ENCODE data around the gene CPB2. TPM values are rescaled to one million over a fixed set of nuclear protein-coding genes. Genes with fewer than 3 reads are reported as not detected.

Gene CPB2
- total RNA-seq, 1 donor = not detected

- TF ChIP-seq, protein P1, sequence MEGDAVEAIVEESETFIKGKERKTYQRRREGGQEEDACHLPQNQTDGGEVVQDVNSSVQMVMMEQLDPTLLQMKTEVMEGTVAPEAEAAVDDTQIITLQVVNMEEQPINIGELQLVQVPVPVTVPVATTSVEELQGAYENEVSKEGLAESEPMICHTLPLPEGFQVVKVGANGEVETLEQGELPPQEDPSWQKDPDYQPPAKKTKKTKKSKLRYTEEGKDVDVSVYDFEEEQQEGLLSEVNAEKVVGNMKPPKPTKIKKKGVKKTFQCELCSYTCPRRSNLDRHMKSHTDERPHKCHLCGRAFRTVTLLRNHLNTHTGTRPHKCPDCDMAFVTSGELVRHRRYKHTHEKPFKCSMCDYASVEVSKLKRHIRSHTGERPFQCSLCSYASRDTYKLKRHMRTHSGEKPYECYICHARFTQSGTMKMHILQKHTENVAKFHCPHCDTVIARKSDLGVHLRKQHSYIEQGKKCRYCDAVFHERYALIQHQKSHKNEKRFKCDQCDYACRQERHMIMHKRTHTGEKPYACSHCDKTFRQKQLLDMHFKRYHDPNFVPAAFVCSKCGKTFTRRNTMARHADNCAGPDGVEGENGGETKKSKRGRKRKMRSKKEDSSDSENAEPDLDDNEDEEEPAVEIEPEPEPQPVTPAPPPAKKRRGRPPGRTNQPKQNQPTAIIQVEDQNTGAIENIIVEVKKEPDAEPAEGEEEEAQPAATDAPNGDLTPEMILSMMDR (IDR thresholded peaks at IDR 0.05; ENCODE audit: insufficient read depth, low read length) = no peak
- DNase-seq (ENCODE audit: low read depth) = no peak
- no peak overlapping the region for H3K4me3 ChIP-seq (ENCODE audit: low read depth, low read length)
These were observed 96.2 kb downstream of the CPB2 start for GRCh38 chr13:46008631-46009030.

- no peak for DNase-seq (ENCODE audit: low read depth)
- TF ChIP-seq, protein P1 (IDR thresholded peaks at IDR 0.05; ENCODE audit: insufficient read depth, low read length) = no peak
- no peak overlapping the region for H3K4me3 ChIP-seq (ENCODE audit: low read depth, low read length)
These were observed 98.0 kb downstream of the CPB2 start for GRCh38 chr13:46006688-46007452.

- TF ChIP-seq, protein P1 (IDR thresholded peaks at IDR 0.05; ENCODE audit: insufficient read depth, low read length) = no peak
These were observed 100.3 kb downstream of the CPB2 start for GRCh38 chr13:46004491-46004890.

More at GRCh38 chr13:46004491-46004890, 100.3 kb downstream of the CPB2 start:
- DNase-seq (ENCODE audit: low read depth) = no peak
- H3K4me3 ChIP-seq (ENCODE audit: low read depth, low read length) = no peak overlapping the region

Other genes starting within 250 kb of the CPB2 start
- 25.3 and 33.1 TPM in 2 replicates for gene ZC3H13, start 52.3 kb downstream of the CPB2 start, total RNA-seq (ENCODE audit: low replicate concordance)
- 0.25 and 0.99 TPM in 2 replicates for gene LCP1, start 77.1 kb upstream of the CPB2 start, total RNA-seq (ENCODE audit: low replicate concordance)
- gene LRRC63, start 106.9 kb upstream of the CPB2 start, total RNA-seq (ENCODE audit: low replicate concordance) = 0.09 and 0.41 TPM in 2 replicates

Measured in fibroblast of the aortic adventitia (primary cell).